ENCODE data around the gene EFNA1.
"Not testable (repeated sequence)": the region's sequence is repeated elsewhere in the genome, so short reads cannot be mapped to it uniquely, and the experiment has no call there.

Gene EFNA1

GRCh38 chr1:155145491-155145890 lies 17.8 kb downstream of the EFNA1 start:
- Histone ChIP-seq H3K4me1 (ENCODE audit: low read length) (no peaks in the 10 kb centered on the region), H4K20me1 (ENCODE audit: insufficient read depth, low read length) (no peaks in the 10 kb centered on the region), H3K79me2 (ENCODE audit: low read length) (no peaks in the 10 kb centered on the region), H3K9me2 (replicated peaks; ENCODE audit: insufficient read depth, low read length) (no peaks in the 10 kb centered on the region), H3K9ac (ENCODE audit: low read length) (no peak overlapping the region), H3K9me3 (replicated peaks; ENCODE audit: insufficient read depth, low read length) (no peaks in the 10 kb centered on the region), H3K4me2 (ENCODE audit: low read depth, low read length) (no peak overlapping the region), H3F3A (ENCODE audit: insufficient read depth, low read length) (no peaks in the 10 kb centered on the region), H3K36me3 (replicated peaks; ENCODE audit: insufficient read depth, low read length) (no peaks in the 10 kb centered on the region), H3K27ac (ENCODE audit: low read length) (no peak overlapping the region), H3K27me3 (replicated peaks; ENCODE audit: insufficient read depth, low read length) (peaks cover 89% of the 10 kb centered on the region), H2AFZ (ENCODE audit: low read length) (no peak overlapping the region), H3K4me3 (ENCODE audit: low read length) (no peak overlapping the region)
- TF ChIP-seq CTCF (IDR thresholded peaks at IDR 0.05; ENCODE audit: low read length) = peak; percentile 25
- TF ChIP-seq EZH2 (optimal IDR thresholded peaks at IDR 0.05; ENCODE audit: low read depth, low read length) = no peak
- TF ChIP-seq EZH2phosphoT487 (IDR thresholded peaks at IDR 0.05; ENCODE audit: low read length) = no peak
- no peak for DNase-seq

- not testable (repeated sequence) for H3K4me1 ChIP-seq (ENCODE audit: low read length); H3K9ac ChIP-seq (ENCODE audit: low read length)
Observed at GRCh38 chr1:155155996-155156643, 28.4 kb downstream of the EFNA1 start.

GRCh38 chr1:155158991-155159390 lies 31.3 kb downstream of the EFNA1 start:
- Histone ChIP-seq H2AFZ (ENCODE audit: low read length) (no peak overlapping the region), H3F3A (ENCODE audit: insufficient read depth, low read length) (no peaks in the 10 kb centered on the region), H3K36me3 (replicated peaks; ENCODE audit: insufficient read depth, low read length) (no peaks in the 10 kb centered on the region), H3K4me1 (ENCODE audit: low read length) (no peaks in the 10 kb centered on the region), H3K79me2 (ENCODE audit: low read length) (no peaks in the 10 kb centered on the region), H3K9me2 (replicated peaks; ENCODE audit: insufficient read depth, low read length) (no peaks in the 10 kb centered on the region), H3K27ac (ENCODE audit: low read length) (no peak overlapping the region), H4K20me1 (ENCODE audit: insufficient read depth, low read length) (no peaks in the 10 kb centered on the region), H3K9ac (ENCODE audit: low read length) (no peak overlapping the region), H3K4me2 (ENCODE audit: low read depth, low read length) (no peak overlapping the region), H3K9me3 (replicated peaks; ENCODE audit: insufficient read depth, low read length) (no peaks in the 10 kb centered on the region), H3K4me3 (ENCODE audit: low read length) (no peak overlapping the region), H3K27me3 (replicated peaks; ENCODE audit: insufficient read depth, low read length) (peaks cover 35% of the 10 kb centered on the region)
- DNase-seq = no peak
- TF ChIP-seq CTCF (IDR thresholded peaks at IDR 0.05; ENCODE audit: low read length) = no peak
- TF ChIP-seq EZH2 (optimal IDR thresholded peaks at IDR 0.05; ENCODE audit: low read depth, low read length) = no peak
- no peak for TF ChIP-seq EZH2phosphoT487 (IDR thresholded peaks at IDR 0.05; ENCODE audit: low read length)

More at GRCh38 chr1:155155996-155156643, 28.4 kb downstream of the EFNA1 start:
- H3K4me2 ChIP-seq (ENCODE audit: low read depth, low read length); H3K36me3 ChIP-seq (replicated peaks; ENCODE audit: insufficient read depth, low read length); H3K27ac ChIP-seq (ENCODE audit: low read length); H2AFZ ChIP-seq (ENCODE audit: low read length); H3K9me2 ChIP-seq (replicated peaks; ENCODE audit: insufficient read depth, low read length); H3F3A ChIP-seq (ENCODE audit: insufficient read depth, low read length); H4K20me1 ChIP-seq (ENCODE audit: insufficient read depth, low read length); DNase-seq; H3K4me3 ChIP-seq (ENCODE audit: low read length); H3K9me3 ChIP-seq (replicated peaks; ENCODE audit: insufficient read depth, low read length); H3K79me2 ChIP-seq (ENCODE audit: low read length): not testable (repeated sequence)
- peaks cover 53% of the 10 kb centered on the region for H3K27me3 ChIP-seq (replicated peaks; ENCODE audit: insufficient read depth, low read length)

GRCh38 chr1:155160128-155160527 lies 32.5 kb downstream of the EFNA1 start:
- Histone ChIP-seq H2AFZ (ENCODE audit: low read length) (no peak overlapping the region), H3K36me3 (replicated peaks; ENCODE audit: insufficient read depth, low read length) (no peaks in the 10 kb centered on the region), H3K27ac (ENCODE audit: low read length) (no peak overlapping the region), H3K4me3 (ENCODE audit: low read length) (no peak overlapping the region), H3K4me2 (ENCODE audit: low read depth, low read length) (no peak overlapping the region), H3F3A (ENCODE audit: insufficient read depth, low read length) (no peaks in the 10 kb centered on the region), H3K27me3 (replicated peaks; ENCODE audit: insufficient read depth, low read length) (peaks cover 29% of the 10 kb centered on the region), H3K9ac (ENCODE audit: low read length) (no peak overlapping the region), H3K9me3 (replicated peaks; ENCODE audit: insufficient read depth, low read length) (no peaks in the 10 kb centered on the region), H4K20me1 (ENCODE audit: insufficient read depth, low read length) (no peaks in the 10 kb centered on the region), H3K9me2 (replicated peaks; ENCODE audit: insufficient read depth, low read length) (no peaks in the 10 kb centered on the region), H3K4me1 (ENCODE audit: low read length) (no peaks in the 10 kb centered on the region), H3K79me2 (ENCODE audit: low read length) (no peaks in the 10 kb centered on the region)
- TF ChIP-seq CTCF (IDR thresholded peaks at IDR 0.05; ENCODE audit: low read length) = no peak
- TF ChIP-seq EZH2phosphoT487 (IDR thresholded peaks at IDR 0.05; ENCODE audit: low read length) = no peak
- TF ChIP-seq EZH2 (optimal IDR thresholded peaks at IDR 0.05; ENCODE audit: low read depth, low read length) = no peak
- DNase-seq = no peak

GRCh38 chr1:155162631-155163030 lies 35.0 kb downstream of the EFNA1 start:
- DNase-seq; H3K79me2 ChIP-seq (ENCODE audit: low read length); H3K9ac ChIP-seq (ENCODE audit: low read length); H3K4me1 ChIP-seq (ENCODE audit: low read length); H3K9me3 ChIP-seq (replicated peaks; ENCODE audit: insufficient read depth, low read length); H3K27ac ChIP-seq (ENCODE audit: low read length); H3K36me3 ChIP-seq (replicated peaks; ENCODE audit: insufficient read depth, low read length); H3F3A ChIP-seq (ENCODE audit: insufficient read depth, low read length); H4K20me1 ChIP-seq (ENCODE audit: insufficient read depth, low read length); H2AFZ ChIP-seq (ENCODE audit: low read length); H3K9me2 ChIP-seq (replicated peaks; ENCODE audit: insufficient read depth, low read length); H3K4me2 ChIP-seq (ENCODE audit: low read depth, low read length); H3K4me3 ChIP-seq (ENCODE audit: low read length): not testable (repeated sequence)
- H3K27me3 ChIP-seq (replicated peaks; ENCODE audit: insufficient read depth, low read length) = peaks cover 17% of the 10 kb centered on the region
